Measurements from ENCODE around the gene R3HCC1L. TPM values are rescaled to one million over a fixed set of nuclear protein-coding genes. Genes with fewer than 3 reads are reported as not detected.
"Not testable (repeated sequence)": the region's sequence is repeated elsewhere in the genome, so short reads cannot be mapped to it uniquely, and the experiment has no call there.

Gene R3HCC1L
- total RNA-seq, 2 donors from 2014 or later, result 9.9 to 10.9 TPM

- Histone ChIP-seq H3K9me3 (no peaks in the 10 kb centered on the region), H3K4me3 (no peak overlapping the region), H3K4me1 (peaks cover 9% of the 10 kb centered on the region), H3K36me3 (replicated peaks in 1 of 2; ENCODE audit: insufficient read depth in 1 of 2, low read depth in 2 of 2) (no peaks in the 10 kb centered on the region), H3K27ac (no peak overlapping the region), H3K27me3 (no peaks in the 10 kb centered on the region)
- intact Hi-C loops (cut with DNase I), result no loop called here
- WGBS, 2 donors, result 93 to 99% methylated on average over 5 of the region's 5 CpGs
- ATAC-seq, result no peak
- TF ChIP-seq CTCF (IDR thresholded peaks at IDR 0.05), result no peak
- no peak for DNase-seq
Observed at GRCh38 chr10:98150544-98150943, 16.1 kb downstream of the R3HCC1L start.

GRCh38 chr10:98152778-98153177, 18.3 kb downstream of the R3HCC1L start:
- DNase-seq; H3K4me1 ChIP-seq; H3K36me3 ChIP-seq (replicated peaks in 1 of 2; ENCODE audit: insufficient read depth in 1 of 2, low read depth in 2 of 2); intact Hi-C loops (cut with DNase I); ATAC-seq; H3K27ac ChIP-seq; H3K4me3 ChIP-seq; H3K9me3 ChIP-seq; H3K27me3 ChIP-seq: not testable (repeated sequence)
- 69 to 98% methylated on average over 5 to 8 of the region's 30 CpGs for WGBS, 2 donors

- H3K36me3 ChIP-seq (replicated peaks in 1 of 2; ENCODE audit: insufficient read depth in 1 of 2, low read depth in 2 of 2); H3K9me3 ChIP-seq; H3K4me1 ChIP-seq; H3K4me3 ChIP-seq; ATAC-seq; intact Hi-C loops (cut with DNase I); H3K27ac ChIP-seq; H3K27me3 ChIP-seq; DNase-seq: not testable (repeated sequence)
- WGBS, 2 donors, result 72 to 79% methylated on average over 8 of the region's 8 CpGs
Observed at GRCh38 chr10:98153213-98153958, 18.9 kb downstream of the R3HCC1L start.

- intact Hi-C loops (cut with DNase I), result no loop called here
- TF ChIP-seq POLR2A (IDR thresholded peaks at IDR 0.05), result no peak
- TF ChIP-seq CTCF (IDR thresholded peaks at IDR 0.05), result no peak
- H3K27ac ChIP-seq, result no peak overlapping the region
- H3K36me3 ChIP-seq (replicated peaks in 1 of 2; ENCODE audit: insufficient read depth in 1 of 2, low read depth in 2 of 2), result peaks cover 0 to 2% of the 10 kb centered on the region in 2 donors
- 82 to 87% methylated on average over 3 of the region's 3 CpGs for WGBS, 2 donors
- no peaks in the 10 kb centered on the region for H3K27me3 ChIP-seq
- no peaks in the 10 kb centered on the region for H3K9me3 ChIP-seq
- ATAC-seq, result no peak
- no peak for DNase-seq
- no peak overlapping the region for H3K4me3 ChIP-seq
- H3K4me1 ChIP-seq, result peaks cover 9% of the 10 kb centered on the region
Observed at GRCh38 chr10:98154076-98154475, 19.6 kb downstream of the R3HCC1L start.

- no peak for TF ChIP-seq CTCF (IDR thresholded peaks at IDR 0.05)
- TF ChIP-seq POLR2A (IDR thresholded peaks at IDR 0.05), result no peak
- ATAC-seq, result no peak
- peaks cover 0 to 6% of the 10 kb centered on the region in 2 donors for H3K36me3 ChIP-seq (replicated peaks in 1 of 2; ENCODE audit: insufficient read depth in 1 of 2, low read depth in 2 of 2)
- intact Hi-C loops (cut with DNase I), result no loop called here
- no peaks in the 10 kb centered on the region for H3K27me3 ChIP-seq
- DNase-seq, result no peak
- H3K4me3 ChIP-seq, result no peak overlapping the region
- H3K4me1 ChIP-seq, result peaks cover 9% of the 10 kb centered on the region
- H3K9me3 ChIP-seq, result no peaks in the 10 kb centered on the region
- H3K27ac ChIP-seq, result no peak overlapping the region
- WGBS, 2 donors, result 86% methylated on average over 1 of the region's 1 CpG
Observed at GRCh38 chr10:98158576-98158975, 24.1 kb downstream of the R3HCC1L start.

- no peak for ATAC-seq
- no peak for DNase-seq
- no peaks in the 10 kb centered on the region for H3K9me3 ChIP-seq
- WGBS, 2 donors, result 87 to 93% methylated on average over 5 of the region's 5 CpGs
- no peaks in the 10 kb centered on the region for H3K4me1 ChIP-seq
- H3K36me3 ChIP-seq (replicated peaks in 1 of 2; ENCODE audit: insufficient read depth in 1 of 2, low read depth in 2 of 2), result peaks cover 0 to 10% of the 10 kb centered on the region in 2 donors
- H3K4me3 ChIP-seq, result no peak overlapping the region
- intact Hi-C loops (cut with DNase I), result no loop called here
- H3K27ac ChIP-seq, result no peak overlapping the region
- no peaks in the 10 kb centered on the region for H3K27me3 ChIP-seq
- no peak for TF ChIP-seq CTCF (IDR thresholded peaks at IDR 0.05)
- no peak for TF ChIP-seq POLR2A (IDR thresholded peaks at IDR 0.05)
Observed at GRCh38 chr10:98163941-98164340, 29.5 kb downstream of the R3HCC1L start.

All from body of pancreas (tissue), 4 donors.